ENCODE results near the gene DOCK3.
"Not testable (repeated sequence)": the region's sequence is repeated elsewhere in the genome, so short reads cannot be mapped to it uniquely, and the experiment has no call there.

The DOCK3 gene

GRCh38 chr3:50913260-50913659 is 238.5 kb downstream of the DOCK3 start:
- peak; percentile 41 for DNase-seq

- DNase-seq = not testable (repeated sequence)
Measured at GRCh38 chr3:50922071-50922470, 247.3 kb downstream of the DOCK3 start.

GRCh38 chr3:50923955-50924354 is 249.2 kb downstream of the DOCK3 start:
- DNase-seq = no peak

- DNase-seq = no peak
Measured at GRCh38 chr3:50924638-50925037, 249.9 kb downstream of the DOCK3 start.

GRCh38 chr3:50926868-50927267 is 252.1 kb downstream of the DOCK3 start:
- no peak for DNase-seq

GRCh38 chr3:50930371-50931208 is 255.9 kb downstream of the DOCK3 start:
- no peak for DNase-seq

- DNase-seq = not testable (repeated sequence)
Measured at GRCh38 chr3:50932918-50933317, 258.2 kb downstream of the DOCK3 start.

GRCh38 chr3:50936389-50936788 is 261.7 kb downstream of the DOCK3 start:
- DNase-seq = no peak

- no peak for DNase-seq
Measured at GRCh38 chr3:50947419-50947818, 272.7 kb downstream of the DOCK3 start.

GRCh38 chr3:50950591-50950990 is 275.9 kb downstream of the DOCK3 start:
- no peak for DNase-seq

GRCh38 chr3:50953825-50954414 is 279.2 kb downstream of the DOCK3 start:
- no peak for DNase-seq

- no peak for DNase-seq
Measured at GRCh38 chr3:50961386-50961785, 286.7 kb downstream of the DOCK3 start.

GRCh38 chr3:50971487-50971924 is 296.8 kb downstream of the DOCK3 start:
- DNase-seq = peak; percentile 52

- no peak for DNase-seq
Measured at GRCh38 chr3:50972029-50972428, 297.3 kb downstream of the DOCK3 start.

- DNase-seq = not testable (repeated sequence)
Measured at GRCh38 chr3:50978586-50978985, 303.9 kb downstream of the DOCK3 start.

GRCh38 chr3:50978991-50979667 is 304.4 kb downstream of the DOCK3 start:
- no peak for DNase-seq

GRCh38 chr3:50982540-50983325 is 308.0 kb downstream of the DOCK3 start:
- DNase-seq = no peak

GRCh38 chr3:50983887-50984286 is 309.2 kb downstream of the DOCK3 start:
- DNase-seq = no peak

- no peak for DNase-seq
Measured at GRCh38 chr3:50985893-50986292, 311.2 kb downstream of the DOCK3 start.

GRCh38 chr3:50986726-50987125 is 312.0 kb downstream of the DOCK3 start:
- no peak for DNase-seq

GRCh38 chr3:50994537-50994936 is 319.8 kb downstream of the DOCK3 start:
- DNase-seq = no peak

- DNase-seq = no peak
Measured at GRCh38 chr3:50995085-50995824, 320.5 kb downstream of the DOCK3 start.

Measured in NCI-H2029 (cell line).